Epithelial cell of proximal tubule (primary cell): Measurements from ENCODE around the gene RPS21. TPM values are rescaled to one million over a fixed set of nuclear protein-coding genes. Genes with fewer than 3 reads are reported as not detected.

Experiments
- DNase-seq: peaks from one replicate; pipeline ENCODE4 v3.0.0-alpha.2; 2011; ENCODE audit warnings: low read depth
- H3K4me3 ChIP-seq: 2 replicates; pipeline ENCODE4 v1.5.1; 2011; ENCODE audit warnings: low read depth, mild to moderate bottlenecking, low read length
- total RNA-seq: library from RNA; depleted of rRNA; stranded (reverse); fragments of >200 nt; gene quantifications from 2 replicates; pipeline ENCODE4 v1.2.3, GENCODE V29; 2015
- TF ChIP-seq, protein P1 (sequence below): conservative IDR thresholded peaks from 2 replicates; pipeline ENCODE4 v1.5.1; 2012; ENCODE audit warnings: low read depth, mild to moderate bottlenecking, low read length

The RPS21 gene
- total RNA-seq, 1 donor from 2014 or later, result 2,322 TPM

DNA sequence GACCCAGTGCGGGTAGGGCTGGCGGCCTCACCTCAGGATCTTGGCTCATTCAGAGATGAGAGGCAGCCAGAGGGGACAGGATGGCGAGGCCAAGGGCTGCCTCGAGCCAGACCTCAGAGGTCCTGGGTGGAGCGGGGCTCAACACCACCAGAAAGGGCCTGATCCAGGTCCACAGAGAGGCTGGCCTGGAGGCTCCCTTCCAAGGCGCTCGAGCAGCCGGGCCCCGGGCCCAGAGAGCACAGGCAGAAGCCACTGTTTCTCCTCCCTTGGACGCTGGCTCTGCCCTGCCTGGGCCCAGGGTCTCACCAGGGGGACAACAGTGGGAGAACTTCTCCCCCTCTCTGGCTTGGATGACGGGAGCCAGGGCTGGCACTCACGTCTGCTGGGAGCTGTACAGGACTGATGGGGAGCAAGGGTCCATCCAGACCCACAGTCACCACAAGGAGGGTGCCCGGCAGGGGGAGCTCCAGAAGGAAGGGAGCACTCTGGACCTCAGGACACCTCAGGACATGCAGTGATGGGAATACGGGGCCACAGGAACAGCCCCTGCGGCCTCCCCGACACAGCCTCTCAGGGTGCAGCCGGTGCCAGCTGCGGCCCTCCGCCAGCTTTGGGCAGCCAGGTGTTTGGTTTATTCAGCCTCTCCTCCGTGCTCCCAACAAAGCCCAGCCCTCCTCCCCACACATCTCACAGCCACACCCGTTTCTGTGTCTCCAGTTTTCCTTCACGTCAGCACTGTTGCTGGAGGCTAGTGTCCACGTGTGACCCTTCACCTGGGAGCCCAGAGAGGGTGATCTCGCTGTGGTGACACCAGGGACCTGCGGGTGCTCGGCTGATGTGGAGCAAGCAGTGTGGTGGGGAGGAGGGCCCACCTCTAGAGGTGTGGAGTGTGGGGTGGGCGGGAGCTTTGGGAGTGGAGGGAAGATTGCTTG is 8.7 kb downstream of the RPS21 start:
- no peak overlapping the region for H3K4me3 ChIP-seq
- TF ChIP-seq, protein P1, sequence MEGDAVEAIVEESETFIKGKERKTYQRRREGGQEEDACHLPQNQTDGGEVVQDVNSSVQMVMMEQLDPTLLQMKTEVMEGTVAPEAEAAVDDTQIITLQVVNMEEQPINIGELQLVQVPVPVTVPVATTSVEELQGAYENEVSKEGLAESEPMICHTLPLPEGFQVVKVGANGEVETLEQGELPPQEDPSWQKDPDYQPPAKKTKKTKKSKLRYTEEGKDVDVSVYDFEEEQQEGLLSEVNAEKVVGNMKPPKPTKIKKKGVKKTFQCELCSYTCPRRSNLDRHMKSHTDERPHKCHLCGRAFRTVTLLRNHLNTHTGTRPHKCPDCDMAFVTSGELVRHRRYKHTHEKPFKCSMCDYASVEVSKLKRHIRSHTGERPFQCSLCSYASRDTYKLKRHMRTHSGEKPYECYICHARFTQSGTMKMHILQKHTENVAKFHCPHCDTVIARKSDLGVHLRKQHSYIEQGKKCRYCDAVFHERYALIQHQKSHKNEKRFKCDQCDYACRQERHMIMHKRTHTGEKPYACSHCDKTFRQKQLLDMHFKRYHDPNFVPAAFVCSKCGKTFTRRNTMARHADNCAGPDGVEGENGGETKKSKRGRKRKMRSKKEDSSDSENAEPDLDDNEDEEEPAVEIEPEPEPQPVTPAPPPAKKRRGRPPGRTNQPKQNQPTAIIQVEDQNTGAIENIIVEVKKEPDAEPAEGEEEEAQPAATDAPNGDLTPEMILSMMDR, result no peak
- DNase-seq, result no peak

DNA sequence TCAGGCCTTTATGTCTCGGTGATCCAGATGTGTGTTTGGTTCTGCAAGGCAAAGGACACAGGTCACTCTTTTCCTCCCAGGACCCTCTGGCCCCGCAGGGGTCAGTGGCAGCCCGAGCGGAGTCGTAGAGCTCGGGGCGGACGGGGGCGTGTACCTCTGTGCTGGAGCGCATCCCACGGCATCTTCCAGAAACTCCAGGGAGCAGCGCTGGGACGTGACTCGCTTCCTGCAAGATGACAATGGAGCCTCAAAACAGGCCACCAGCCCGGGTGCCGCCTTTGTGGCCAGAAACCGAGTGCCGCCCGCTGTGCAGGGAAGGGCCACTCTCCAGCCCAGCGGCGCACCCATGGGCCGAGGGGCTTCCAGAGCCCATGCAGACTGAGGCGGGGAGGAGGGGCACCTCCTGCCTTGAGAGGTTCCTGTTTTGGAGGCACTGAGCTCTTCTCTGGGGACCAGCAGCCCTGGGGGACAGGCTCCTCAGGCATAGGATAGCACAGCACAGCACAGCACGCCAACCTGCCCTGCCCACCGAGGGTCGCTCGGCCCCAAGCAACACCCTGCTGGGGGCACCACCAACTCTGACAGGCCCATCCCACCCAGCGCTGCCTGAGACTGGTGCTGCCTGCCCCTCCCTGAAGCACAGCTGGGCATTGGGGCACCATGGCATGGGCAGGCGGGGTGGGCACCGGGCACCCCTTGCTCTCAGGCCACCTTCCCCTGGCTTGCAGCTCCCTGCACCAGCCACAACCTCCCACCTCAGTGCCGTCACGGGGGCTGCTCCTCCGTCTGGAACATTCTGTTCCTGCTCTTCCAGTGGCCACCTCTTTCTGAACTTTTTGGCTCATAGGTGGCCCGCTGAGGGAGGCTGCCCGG is 9.7 kb downstream of the RPS21 start:
- TF ChIP-seq, protein P1, result no peak
- DNase-seq, result no peak

DNA sequence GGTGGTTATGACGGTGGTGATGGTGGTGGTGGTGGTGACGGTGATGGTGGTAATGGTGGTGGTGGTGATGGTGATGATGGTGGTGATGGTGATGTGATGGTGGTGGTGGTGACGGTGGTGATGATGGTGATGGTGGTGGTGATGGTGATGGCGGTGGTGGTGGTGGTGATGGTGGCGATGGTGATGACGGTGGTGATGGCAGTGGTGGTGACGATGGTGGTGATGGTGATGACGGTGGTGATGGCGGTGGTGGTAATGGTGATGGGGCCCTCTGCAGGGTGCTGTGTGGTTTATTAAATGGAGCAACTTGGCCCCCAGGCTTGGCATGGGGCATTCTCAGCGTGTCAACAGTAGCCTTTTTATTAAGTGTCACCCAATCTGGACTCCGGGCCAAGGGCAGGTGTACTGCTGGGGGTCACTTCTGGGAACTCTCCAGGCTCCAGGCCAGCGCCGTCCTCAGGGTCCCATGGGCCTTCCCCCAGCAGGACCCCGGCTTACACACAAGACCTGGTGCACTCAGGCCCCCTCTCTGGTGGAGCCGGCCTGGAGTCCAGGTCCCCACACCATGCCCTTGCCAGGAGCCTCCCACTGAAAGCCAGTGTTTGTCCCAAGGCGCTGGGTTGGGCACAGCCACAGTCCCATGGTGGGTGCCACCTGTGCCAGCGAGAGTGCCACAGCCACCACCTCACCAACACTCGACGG is 11.4 kb downstream of the RPS21 start:
- TF ChIP-seq, protein P1, result no peak
- H3K4me3 ChIP-seq, result no peak overlapping the region
- no peak for DNase-seq

More for the DNA sequence above, 9.7 kb downstream of the RPS21 start:
- no peak overlapping the region for H3K4me3 ChIP-seq

DNA sequence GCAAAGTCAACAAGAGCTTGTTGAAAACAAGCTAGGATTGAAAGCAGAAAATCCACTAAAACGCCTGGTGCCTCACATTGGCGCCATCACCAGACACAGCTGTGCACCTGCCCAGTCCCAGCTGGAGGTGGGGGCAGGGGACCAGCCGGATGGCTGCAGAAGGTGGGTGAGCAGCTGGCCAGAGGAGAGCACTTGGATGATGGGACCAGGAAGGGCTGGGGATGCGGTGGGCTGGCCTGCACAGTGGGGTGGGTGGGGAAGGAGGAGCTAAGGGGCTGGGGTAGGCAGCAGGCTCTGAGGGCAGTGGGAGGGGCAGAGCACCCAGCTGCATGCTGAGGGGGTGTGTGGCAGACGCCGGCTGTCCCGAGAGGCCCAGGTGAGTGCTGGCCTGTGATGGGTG is 13.1 kb downstream of the RPS21 start:
- DNase-seq, result no peak
- TF ChIP-seq, protein P1, result no peak
- H3K4me3 ChIP-seq, result no peak overlapping the region

DNA sequence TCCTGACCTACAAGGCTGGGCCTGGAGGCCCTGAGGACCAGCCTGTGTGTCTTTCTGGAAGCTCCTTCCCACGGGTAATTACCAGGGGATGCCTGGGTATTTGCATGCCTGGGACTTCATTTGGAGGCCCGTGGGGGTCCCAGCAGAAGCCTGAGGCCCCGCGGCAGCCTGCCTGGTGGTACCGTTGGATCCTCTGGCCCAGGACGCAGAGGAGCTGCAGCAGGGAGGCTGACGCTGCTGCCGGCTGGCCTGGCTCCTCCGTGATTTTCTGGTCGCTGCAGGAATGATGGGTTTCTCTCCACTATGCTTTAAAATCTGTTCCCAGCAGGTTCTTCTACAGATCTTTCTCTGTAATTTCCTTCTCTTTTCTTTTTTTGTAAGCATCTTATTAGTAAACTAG is 13.6 kb downstream of the RPS21 start:
- H3K4me3 ChIP-seq, result no peak overlapping the region
- DNase-seq, result no peak
- TF ChIP-seq, protein P1, result no peak

DNA sequence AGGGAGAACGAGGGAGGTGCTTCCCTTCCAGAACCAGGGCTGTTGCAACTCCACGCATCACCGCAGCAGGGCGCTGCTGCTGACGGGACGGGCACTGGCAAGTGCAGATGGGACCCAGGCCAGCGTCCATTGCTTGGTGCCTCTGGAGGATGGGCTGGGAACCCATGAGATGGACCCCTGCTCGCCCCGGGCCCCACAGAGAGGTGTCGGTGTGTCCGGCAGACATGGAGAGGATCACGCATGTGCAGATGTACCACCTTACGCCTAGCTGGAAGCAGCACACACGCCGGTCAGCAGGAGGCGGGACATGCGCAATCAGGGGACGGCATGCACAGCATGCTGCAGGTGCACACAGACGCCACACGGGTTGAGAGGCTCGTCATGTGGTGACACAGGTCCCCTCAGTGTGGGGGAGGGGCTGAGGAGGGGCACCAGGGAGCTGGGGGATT is 14.5 kb downstream of the RPS21 start:
- no peak overlapping the region for H3K4me3 ChIP-seq
- DNase-seq, result no peak
- TF ChIP-seq, protein P1, result no peak
